ENCODE data around the gene AMER1.
"Not testable (repeated sequence)": the region's sequence is repeated elsewhere in the genome, so short reads cannot be mapped to it uniquely, and the experiment has no call there.

AMER1 gene

DNA sequence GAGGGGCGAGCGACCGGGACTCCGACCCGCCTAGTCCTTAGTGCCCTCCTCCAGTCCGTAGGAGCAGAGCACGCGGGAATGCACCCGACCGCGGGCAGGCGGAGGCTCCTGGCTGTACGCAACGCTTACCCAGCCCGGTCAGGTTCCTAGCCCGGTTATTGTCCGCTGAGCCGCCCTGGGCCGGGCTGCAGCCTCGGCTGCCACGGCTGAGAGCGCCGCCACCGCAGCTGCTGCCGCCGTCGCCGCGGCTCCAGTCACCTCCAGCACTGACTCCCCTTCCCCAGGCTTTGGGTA is at the start of gene AMER1:
TSS of gene AMER1 (minus strand) at position 268 of the 294 bp plus-strand sequence. CDS start 12,422 bp downstream, outside the sequence.
- H3K36me3 ChIP-seq (ENCODE audit: insufficient read depth, low read length), result no peaks in the 10 kb centered on the region
- H3K4me1 ChIP-seq (ENCODE audit: insufficient read depth, low read length), result no peaks in the 10 kb centered on the region
- H3K9me3 ChIP-seq (ENCODE audit: control insufficient read depth, insufficient read depth, low read length), result no peaks in the 10 kb centered on the region
- peak within 1 kb of the TSS; percentile 66; the same call in 1 of the 2 replicates for H3K9ac ChIP-seq (ENCODE audit: low read depth, low read length)

- Histone ChIP-seq H3K4me1 (ENCODE audit: insufficient read depth, low read length) (peaks cover 5% of the 10 kb centered on the region; the same call in 1 of the 2 replicates), H3K9me3 (ENCODE audit: control insufficient read depth, insufficient read depth, low read length) (no peaks in the 10 kb centered on the region), H3K36me3 (ENCODE audit: insufficient read depth, low read length) (no peaks in the 10 kb centered on the region), H3K9ac (ENCODE audit: low read depth, low read length) (no peak within 1 kb of the TSS)
These were observed 24.8 kb upstream of the AMER1 start, which contains the start of gene ASB12 for GRCh38 chrX:64230123-64230970. Gene ASB12, minus strand, starts transcription at chrX:64230607. Its CDS starts 4,957 bp downstream, at chrX:64225650.

- H3K9me3 ChIP-seq (ENCODE audit: control insufficient read depth, insufficient read depth, low read length), result no peaks in the 10 kb centered on the region
- H3K4me1 ChIP-seq (ENCODE audit: insufficient read depth, low read length), result peaks cover 5% of the 10 kb centered on the region; the same call in 1 of the 2 replicates
- H3K36me3 ChIP-seq (ENCODE audit: insufficient read depth, low read length), result no peaks in the 10 kb centered on the region
- no peak overlapping the region for H3K9ac ChIP-seq (ENCODE audit: low read depth, low read length)
These were observed 23.6 kb upstream of the AMER1 start for GRCh38 chrX:64229154-64229553.

DNA sequence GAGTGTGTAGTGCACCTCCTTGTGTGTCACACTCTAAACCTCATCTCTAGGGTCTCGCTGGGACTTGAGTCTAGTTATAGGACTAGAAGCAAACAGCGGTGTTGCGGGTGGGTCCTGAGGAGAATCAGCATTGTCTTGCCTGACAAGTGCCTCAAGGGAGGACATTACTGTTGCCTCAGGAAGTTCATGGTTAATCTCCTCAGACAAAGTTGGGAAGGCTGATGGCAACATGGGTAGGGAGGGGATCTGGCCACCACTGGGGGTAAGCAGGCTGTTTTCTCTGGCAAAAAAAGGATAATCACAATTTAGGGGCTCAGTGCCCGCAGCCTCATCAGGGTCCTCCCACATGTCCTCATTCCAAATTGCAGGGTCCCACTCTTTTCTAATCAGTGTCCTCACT is 12.5 kb upstream of the AMER1 start:
- no peak overlapping the region for H3K9ac ChIP-seq (ENCODE audit: low read depth, low read length)
- H3K36me3 ChIP-seq (ENCODE audit: insufficient read depth, low read length), result no peaks in the 10 kb centered on the region
- no peaks in the 10 kb centered on the region for H3K9me3 ChIP-seq (ENCODE audit: control insufficient read depth, insufficient read depth, low read length)
- H3K4me1 ChIP-seq (ENCODE audit: insufficient read depth, low read length), result no peaks in the 10 kb centered on the region

DNA sequence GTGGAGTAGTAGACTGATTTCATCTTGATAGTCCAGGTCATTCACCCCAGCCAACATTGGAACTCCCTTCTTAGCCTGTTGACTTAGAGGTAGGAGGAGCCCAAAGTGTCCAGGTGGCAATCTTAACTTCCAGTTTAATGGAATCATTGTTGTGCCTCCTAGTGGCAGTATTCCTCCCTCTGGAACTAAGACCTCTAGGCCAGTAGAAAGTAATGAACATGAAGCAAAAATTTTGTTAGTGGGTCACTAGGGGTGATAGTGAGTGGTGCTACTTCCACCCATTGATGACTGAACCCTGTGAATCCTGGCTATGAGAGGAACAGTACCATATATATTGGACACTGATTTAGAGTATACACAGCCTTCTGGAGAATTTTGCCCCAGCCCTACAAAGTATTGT is 8.5 kb upstream of the AMER1 start:
- not testable (repeated sequence) for H3K9me3 ChIP-seq (ENCODE audit: control insufficient read depth, insufficient read depth, low read length); H3K9ac ChIP-seq (ENCODE audit: low read depth, low read length); H3K4me1 ChIP-seq (ENCODE audit: insufficient read depth, low read length); H3K36me3 ChIP-seq (ENCODE audit: insufficient read depth, low read length)

DNA sequence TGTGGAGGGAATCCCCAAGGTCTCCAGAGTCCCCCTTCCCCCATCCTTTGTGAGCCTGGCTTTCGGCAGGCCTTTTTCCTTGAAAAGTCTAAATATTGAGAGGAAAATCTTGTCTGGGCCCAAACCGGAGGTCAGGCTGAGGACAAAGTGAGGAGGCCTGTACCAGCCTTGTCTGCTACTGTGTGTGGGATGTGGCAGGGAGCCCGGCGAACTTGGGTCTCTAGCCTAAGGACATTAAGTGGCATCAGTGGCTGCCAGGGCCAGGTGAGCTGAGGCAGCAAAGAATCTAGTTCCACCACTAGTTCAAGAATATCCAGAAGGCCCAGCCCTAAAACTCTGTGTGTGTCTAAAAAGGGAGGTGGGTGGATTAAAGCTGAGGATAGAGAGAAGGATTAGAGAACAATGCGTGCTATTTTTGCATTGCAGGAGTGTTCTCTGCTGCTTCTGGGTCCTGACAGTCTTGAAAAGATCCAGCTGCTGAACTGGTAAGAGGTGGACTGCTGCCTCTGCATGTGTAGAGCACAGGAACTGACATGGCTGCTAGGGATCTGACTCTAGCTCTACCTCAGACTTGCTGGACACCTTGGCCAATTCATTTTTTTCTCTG is 1.2 kb upstream of the AMER1 start:
- Histone ChIP-seq H3K9me3 (ENCODE audit: control insufficient read depth, insufficient read depth, low read length) (no peaks in the 10 kb centered on the region), H3K9ac (ENCODE audit: low read depth, low read length) (peak overlapping the region; percentile 66; the same call in 1 of the 2 replicates), H3K36me3 (ENCODE audit: insufficient read depth, low read length) (no peaks in the 10 kb centered on the region), H3K4me1 (ENCODE audit: insufficient read depth, low read length) (no peaks in the 10 kb centered on the region)

- H3K9me3 ChIP-seq (ENCODE audit: control insufficient read depth, insufficient read depth, low read length), result no peaks in the 10 kb centered on the region
These were observed 410 bp upstream of the AMER1 start for GRCh38 chrX:64205735-64206501.

GRCh38 chrX:64204701-64205440 is 637 bp downstream of the AMER1 start:
- no peaks in the 10 kb centered on the region for H3K4me1 ChIP-seq (ENCODE audit: insufficient read depth, low read length)
- no peaks in the 10 kb centered on the region for H3K9me3 ChIP-seq (ENCODE audit: control insufficient read depth, insufficient read depth, low read length)
- H3K9ac ChIP-seq (ENCODE audit: low read depth, low read length), result peak overlapping the region; percentile 66; the same call in 1 of the 2 replicates
- H3K36me3 ChIP-seq (ENCODE audit: insufficient read depth, low read length), result no peaks in the 10 kb centered on the region

More at GRCh38 chrX:64205735-64206501, 410 bp upstream of the AMER1 start:
- H3K4me1 ChIP-seq (ENCODE audit: insufficient read depth, low read length), result no peaks in the 10 kb centered on the region
- H3K36me3 ChIP-seq (ENCODE audit: insufficient read depth, low read length), result no peaks in the 10 kb centered on the region
- H3K9ac ChIP-seq (ENCODE audit: low read depth, low read length), result peak overlapping the region; percentile 66; the same call in 1 of the 2 replicates

DNA sequence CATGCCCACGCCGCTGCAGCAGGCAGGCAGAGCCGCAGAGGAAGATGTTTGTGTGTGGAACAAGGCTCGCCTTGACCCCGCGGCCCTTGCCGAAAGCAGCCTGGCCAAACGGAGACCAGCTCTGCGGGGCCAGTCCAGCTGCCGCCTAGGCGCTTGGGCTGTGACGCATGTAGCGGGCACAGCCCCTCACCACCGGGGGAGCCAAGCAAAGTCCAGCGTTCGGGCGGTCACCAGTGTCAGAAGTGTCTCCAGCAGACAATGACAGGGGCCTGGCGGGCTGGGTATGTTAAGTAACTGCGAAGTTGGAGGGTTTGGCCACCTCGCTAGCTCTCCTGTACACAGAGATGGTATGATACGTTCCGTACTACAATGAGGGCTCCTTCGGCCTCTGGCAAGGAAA is 1.3 kb downstream of the AMER1 start:
- Histone ChIP-seq H3K9ac (ENCODE audit: low read depth, low read length) (peak overlapping the region; percentile 47; the same call in 1 of the 2 replicates), H3K36me3 (ENCODE audit: insufficient read depth, low read length) (no peaks in the 10 kb centered on the region), H3K4me1 (ENCODE audit: insufficient read depth, low read length) (no peaks in the 10 kb centered on the region; the same call in 1 of the 2 replicates), H3K9me3 (ENCODE audit: control insufficient read depth, insufficient read depth, low read length) (no peaks in the 10 kb centered on the region)

DNA sequence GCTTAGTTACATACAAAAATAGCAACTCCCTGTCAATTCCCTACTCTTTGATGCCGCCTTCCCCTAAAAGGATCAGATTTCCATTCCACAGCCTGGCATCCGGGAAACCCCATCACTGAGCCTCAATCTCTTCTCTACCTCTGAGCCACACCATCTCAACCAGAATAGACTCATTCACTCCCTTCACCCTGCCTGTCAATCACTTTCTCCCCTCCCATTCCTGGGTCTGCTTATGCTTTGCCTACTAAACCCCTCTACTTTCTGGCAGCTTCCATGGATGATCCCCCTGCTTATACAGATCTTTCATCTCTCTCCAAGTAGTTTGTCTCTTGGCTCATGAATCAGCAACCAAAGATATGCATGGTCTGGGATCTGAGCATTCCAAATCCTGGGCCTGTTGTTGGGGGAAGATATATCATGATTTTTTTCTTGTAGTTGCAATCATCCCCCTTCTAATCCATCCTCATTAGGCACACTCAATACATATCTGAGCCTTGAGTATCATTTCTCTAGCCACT is 2.6 kb downstream of the AMER1 start:
- no peaks in the 10 kb centered on the region for H3K36me3 ChIP-seq (ENCODE audit: insufficient read depth, low read length)
- H3K9me3 ChIP-seq (ENCODE audit: control insufficient read depth, insufficient read depth, low read length), result no peaks in the 10 kb centered on the region

GRCh38 chrX:64198036-64198435 is 7.5 kb downstream of the AMER1 start:
- no peak overlapping the region for H3K9ac ChIP-seq (ENCODE audit: low read depth, low read length)
- no peaks in the 10 kb centered on the region for H3K9me3 ChIP-seq (ENCODE audit: control insufficient read depth, insufficient read depth, low read length)
- no peaks in the 10 kb centered on the region for H3K36me3 ChIP-seq (ENCODE audit: insufficient read depth, low read length)
- peaks cover 14% of the 10 kb centered on the region for H3K4me1 ChIP-seq (ENCODE audit: insufficient read depth, low read length)

More for the DNA sequence above, 2.6 kb downstream of the AMER1 start:
- Histone ChIP-seq H3K9ac (ENCODE audit: low read depth, low read length) (no peak overlapping the region), H3K4me1 (ENCODE audit: insufficient read depth, low read length) (no peaks in the 10 kb centered on the region; the same call in 1 of the 2 replicates)

GRCh38 chrX:64196606-64197005 is 8.9 kb downstream of the AMER1 start:
- Histone ChIP-seq H3K9me3 (ENCODE audit: control insufficient read depth, insufficient read depth, low read length) (no peaks in the 10 kb centered on the region), H3K36me3 (ENCODE audit: insufficient read depth, low read length) (no peaks in the 10 kb centered on the region), H3K4me1 (ENCODE audit: insufficient read depth, low read length) (peaks cover 14% of the 10 kb centered on the region)

DNA sequence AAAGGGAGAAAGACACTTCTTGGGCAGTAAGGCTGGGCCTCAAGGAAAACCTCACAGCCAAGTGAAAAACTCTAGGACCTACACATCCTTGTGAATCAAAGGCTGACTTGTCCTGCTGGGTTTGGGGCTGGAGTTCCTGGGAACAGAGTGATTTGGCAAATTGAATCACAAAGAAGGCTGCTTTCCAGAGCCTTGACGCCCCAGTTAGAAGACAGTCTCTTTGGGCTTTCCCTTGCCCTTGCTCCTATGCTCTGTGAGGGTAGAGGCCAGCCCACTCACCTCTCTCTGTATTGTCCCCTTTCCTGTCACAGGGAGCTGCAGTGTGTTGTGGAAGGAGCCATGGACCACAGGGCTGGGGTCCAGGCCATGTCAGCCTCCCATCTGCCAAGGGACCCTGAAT is 9.6 kb downstream of the AMER1 start:
- Histone ChIP-seq H3K9ac (ENCODE audit: low read depth, low read length) (no peak overlapping the region), H3K4me1 (ENCODE audit: insufficient read depth, low read length) (peaks cover 14% of the 10 kb centered on the region)

More at GRCh38 chrX:64196606-64197005, 8.9 kb downstream of the AMER1 start:
- H3K9ac ChIP-seq (ENCODE audit: low read depth, low read length), result no peak overlapping the region

More for the DNA sequence above, 9.6 kb downstream of the AMER1 start:
- Histone ChIP-seq H3K36me3 (ENCODE audit: insufficient read depth, low read length) (no peaks in the 10 kb centered on the region), H3K9me3 (ENCODE audit: control insufficient read depth, insufficient read depth, low read length) (no peaks in the 10 kb centered on the region)
